IMR-90 (cell line): ENCODE data around the gene ZNF268. TPM values are rescaled to one million over a fixed set of nuclear protein-coding genes. Genes with fewer than 3 reads are reported as not detected.

Source experiments
- ATAC-seq: fragments of 200-7000 bp; cut with Tn5 transposase; 2 replicates; pipeline ENCODE4 v1.9.1; 2020; ENCODE audit warnings: low read depth, mild to moderate bottlenecking, moderate library complexity
- BruUV-seq: library from RNA; stranded (reverse); fragments of 400-500 nt; replicated peaks from 2 replicates; lab custom pipeline; 2021; lab: Mats Ljungman, UMichigan
- CTCF ChIA-PET: fragments of 300-600 bp; formaldehyde crosslinking; extraction: SDS; loops from one replicate; lab custom pipeline; 2021; ENCODE audit warnings: antibody characterized with exemption; lab: Yijun Ruan, JAX
- POLR2A ChIA-PET: fragments of 300-600 bp; sonication (Branson Sonifier 250); formaldehyde crosslinking; loops from one replicate; lab custom pipeline; 2022; ENCODE audit warnings: antibody characterized with exemption; ENCODE audit not compliant: unreplicated experiment; lab: Charles Lee
- DNase-seq: peaks from one replicate; pipeline ENCODE4 v3.0.0; 2013
- H2AFZ ChIP-seq: replicated peaks from 2 replicates; pipeline ENCODE3; 2013; ENCODE audit warnings: low read length, mild to moderate bottlenecking; ENCODE audit not compliant: poor library complexity
- H2AK5ac ChIP-seq: 2 replicates; pipeline ENCODE4 v1.6.1; 2013; ENCODE audit warnings: low read depth, low read length, inconsistent platforms
- H2AK9ac ChIP-seq: replicated peaks from 2 replicates; pipeline ENCODE3; 2013; ENCODE audit warnings: mild to moderate bottlenecking, low read depth, low read length, moderate library complexity; ENCODE audit not compliant: poor library complexity
- H2BK120ac ChIP-seq: 2 replicates; pipeline ENCODE4 v1.6.1; 2013; ENCODE audit warnings: low read depth, low read length, inconsistent platforms
- H2BK15ac ChIP-seq: 3 replicates; pipeline ENCODE4 v1.6.1; 2013; ENCODE audit warnings: low read depth, low read length, inconsistent platforms
- H2BK20ac ChIP-seq: 2 replicates; pipeline ENCODE4 v1.6.1; 2013; ENCODE audit warnings: low read depth, mild to moderate bottlenecking, inconsistent platforms, low read length, moderate library complexity
- H2BK5ac ChIP-seq: 2 replicates; pipeline ENCODE4 v1.6.1; 2013; ENCODE audit warnings: mild to moderate bottlenecking, low read depth, low read length, inconsistent platforms; ENCODE audit not compliant: poor library complexity, severe bottlenecking
- H3K14ac ChIP-seq: replicated peaks from 2 replicates; pipeline ENCODE4 v1.6.1; 2013; ENCODE audit warnings: low read depth, low read length, inconsistent platforms
- H3K18ac ChIP-seq: 2 replicates; pipeline ENCODE4 v1.6.1; 2013; ENCODE audit warnings: low read depth, low read length, control low read depth
- H3K23ac ChIP-seq: 2 replicates; pipeline ENCODE4 v1.6.1; 2013; ENCODE audit warnings: low read depth, low read length, inconsistent platforms
- H3K27ac ChIP-seq: 2 replicates; pipeline ENCODE4 v1.5.1; 2013; ENCODE audit warnings: mild to moderate bottlenecking, control low read depth, low read length; ENCODE audit not compliant: insufficient read depth
- H3K27me3 ChIP-seq: 2 replicates; pipeline ENCODE4 v1.6.1; 2013; ENCODE audit warnings: low read length; ENCODE audit not compliant: control insufficient read depth, insufficient read depth
- H3K36me3 ChIP-seq: 2 replicates; pipeline ENCODE4 v1.6.1; 2013; ENCODE audit warnings: low read length, mixed read lengths; ENCODE audit not compliant: control insufficient read depth, insufficient read depth
- H3K4ac ChIP-seq: 2 replicates; pipeline ENCODE4 v1.6.1; 2013; ENCODE audit warnings: low read depth, low read length, inconsistent platforms
- H3K4me1 ChIP-seq: 2 replicates; pipeline ENCODE4 v1.6.1; 2013; ENCODE audit warnings: low read length, mixed read lengths; ENCODE audit not compliant: control insufficient read depth, insufficient read depth
- H3K4me2 ChIP-seq: 2 replicates; pipeline ENCODE4 v1.6.1; 2013; ENCODE audit warnings: low read depth, mild to moderate bottlenecking, control low read depth, low read length, moderate library complexity
- H3K4me3 ChIP-seq: 2 replicates; pipeline ENCODE4 v1.5.1; 2013; ENCODE audit warnings: low read depth, mild to moderate bottlenecking, control low read depth, low read length, moderate library complexity; ENCODE audit not compliant: insufficient read depth
- H3K56ac ChIP-seq: 2 replicates; pipeline ENCODE4 v1.6.1; 2013; ENCODE audit warnings: low read length, inconsistent platforms; ENCODE audit not compliant: insufficient read depth; ENCODE audit errors: extremely low read depth
- H3K79me1 ChIP-seq, 2 experiments: 2 replicates each; pipeline ENCODE4 v1.6.1; 2013; ENCODE audit warnings: low read length in 2 of 2, inconsistent platforms in 1 of 2, low read depth in 1 of 2
- H3K9ac ChIP-seq: 2 replicates; pipeline ENCODE4 v1.6.1; 2013; ENCODE audit warnings: low read depth, low read length, control low read depth
- H3K9me1 ChIP-seq: 2 replicates; pipeline ENCODE4 v1.6.1; 2013; ENCODE audit warnings: low read length, inconsistent platforms; ENCODE audit not compliant: insufficient read depth
- H3K9me3 ChIP-seq: 2 replicates; pipeline ENCODE4 v1.6.1; 2013; ENCODE audit warnings: low read length; ENCODE audit not compliant: control insufficient read depth, insufficient read depth
- H4K20me1 ChIP-seq: 2 replicates; pipeline ENCODE4 v1.6.1; 2013; ENCODE audit warnings: low read length, inconsistent platforms; ENCODE audit not compliant: insufficient read depth
- H4K5ac ChIP-seq: 2 replicates; pipeline ENCODE4 v1.6.1; 2013; ENCODE audit warnings: mild to moderate bottlenecking, low read depth, low read length, control low read depth
- H4K8ac ChIP-seq, 2 experiments: 2 replicates each; pipeline ENCODE4 v1.6.1; 2013; ENCODE audit warnings: low read depth in 2 of 2, low read length in 2 of 2, control low read depth in 1 of 2, inconsistent platforms in 1 of 2
- H4K91ac ChIP-seq: 2 replicates; pipeline ENCODE4 v1.6.1; 2013; ENCODE audit warnings: low read depth, low read length, inconsistent platforms; ENCODE audit not compliant: insufficient read depth
- BHLHE40 ChIP-seq: fragments of 150-350 bp; IDR thresholded peaks from 2 replicates; pipeline ENCODE4 v1.6.1; 2016; ENCODE audit warnings: mild to moderate bottlenecking, low read depth, low read length
- CEBPB ChIP-seq: IDR thresholded peaks from 2 replicates; pipeline ENCODE4 v1.6.1; 2012; ENCODE audit warnings: low read depth, low read length, improper control_type of control experiment
- CTCF ChIP-seq: conservative IDR thresholded peaks from 2 replicates; pipeline ENCODE4 v1.5.1; 2012; ENCODE audit warnings: mild to moderate bottlenecking, low read depth, low read length, improper control_type of control experiment
- MAFK ChIP-seq: IDR thresholded peaks from 2 replicates; pipeline ENCODE4 v1.6.1; 2012; ENCODE audit warnings: low read depth, low read length, improper control_type of control experiment
- MAZ ChIP-seq: IDR thresholded peaks from 2 replicates; pipeline ENCODE4 v1.6.1; 2012; ENCODE audit warnings: low read depth, mild to moderate bottlenecking, low read length, improper control_type of control experiment, moderate library complexity, borderline replicate concordance
- MXI1 ChIP-seq: IDR thresholded peaks from 2 replicates; pipeline ENCODE4 v1.6.1; 2012; ENCODE audit warnings: low read depth, mild to moderate bottlenecking, low read length, moderate library complexity, borderline replicate concordance
- RAD21 ChIP-seq: IDR thresholded peaks from 2 replicates; pipeline ENCODE4 v1.6.1; 2012; ENCODE audit warnings: low read length, improper control_type of control experiment
- RCOR1 ChIP-seq: IDR thresholded peaks from 2 replicates; pipeline ENCODE4 v1.6.1; 2012; ENCODE audit warnings: mild to moderate bottlenecking, low read length, improper control_type of control experiment; ENCODE audit not compliant: insufficient replicate concordance
- RFX5 ChIP-seq: IDR thresholded peaks from 2 replicates; pipeline ENCODE4 v1.8.0; 2012; ENCODE audit warnings: low read depth, mild to moderate bottlenecking, low read length, moderate library complexity
- WGBS, 2 experiments: methylation state at CpG; one replicate each; pipeline versions ENCODE4 v1.1.5 to v1.1.7; 2013; ENCODE audit warnings: missing lambda C conversion rate in 2 of 2; ENCODE audit not compliant: insufficient read length in 1 of 2; ENCODE audit errors: extremely low coverage in 2 of 2; 5-methylcytosine and 5-hydroxymethylcytosine counted together
- dilution Hi-C: fragments of 300-500 bp; cut with HindIII; formaldehyde crosslinking; loops from one replicate; pipeline ENCODE4 v1.14.3; 2018; ENCODE audit warnings: low sequenced_read_pairs; ENCODE audit not compliant: unreplicated experiment
- in situ Hi-C: fragments of 300-500 bp; cut with MboI; formaldehyde crosslinking; loops from 3 replicates; pipeline ENCODE4 v1.14.3; 2019; ENCODE audit warnings: low sequenced_read_pairs, inconsistent platforms, mixed read lengths
- intact Hi-C: fragments of 100-400 bp; cut with micrococcal nuclease; formaldehyde crosslinking; loops from 2 replicates; pipeline ENCODE4 v1.10.0; 2022
- polyA plus RNA-seq, 3 experiments: library from polyadenylated mRNA; depleted of rRNA; stranded (reverse); fragments of >200 nt; gene quantifications; 2 replicates each; pipeline ENCODE4 v1.2.3, GENCODE V29; 2012; ENCODE audit warnings: low replicate concordance in 1 of 3
- total RNA-seq: library from RNA; depleted of rRNA; stranded (reverse); fragments of >200 nt; gene quantifications from 2 replicates; pipeline ENCODE4 v1.2.3, GENCODE V29; 2012

Gene ZNF268
- total and polyA plus RNA-seq, 2 of the 4 experiments (the other 2 are of a cell fraction): 6.7 to 54.5 TPM

GRCh38 chr12:133215724-133216123 is 34.4 kb downstream of the ZNF268 start:
- Histone ChIP-seq H3K56ac (no peak overlapping the region), H2BK5ac (no peak overlapping the region), H3K36me3 (no peaks in the 10 kb centered on the region), H4K5ac (no peak overlapping the region), H4K91ac (no peak overlapping the region), H3K79me1 (no peaks in the 10 kb centered on the region), H3K9me3 (peaks cover 66% of the 10 kb centered on the region), H3K4ac (no peak overlapping the region), H2BK20ac (no peak overlapping the region), H3K23ac (no peak overlapping the region), H2AFZ (no peak overlapping the region), H2BK120ac (no peak overlapping the region), H3K18ac (no peak overlapping the region), H3K4me1 (no peaks in the 10 kb centered on the region), H3K27me3 (no peaks in the 10 kb centered on the region), H2BK15ac (no peak overlapping the region), H3K4me3 (no peak overlapping the region), H4K8ac (no peak overlapping the region), H3K4me2 (no peak overlapping the region), H3K27ac (no peak overlapping the region), H2AK5ac (no peak overlapping the region), H4K20me1 (no peaks in the 10 kb centered on the region), H3K14ac (no peak overlapping the region), H3K9ac (no peak overlapping the region), H2AK9ac (no peak overlapping the region), H3K9me1 (no peaks in the 10 kb centered on the region)
- in situ Hi-C loops (no loop called here), dilution Hi-C loops (no loop called here), intact Hi-C loops (no loop called here)
- no CpG with 5 or more reads among the region's 3 CpGs for WGBS, 2 experiments
- BruUV-seq: no TSS peak
- ChIA-PET CTCF (no interaction called here), POLR2A (no interaction called here)
- no peak for DNase-seq
- no peak for ATAC-seq
- TF ChIP-seq RAD21 (no peak), RFX5 (no peak), RCOR1 (no peak), BHLHE40 (no peak), CEBPB (no peak), MAFK (no peak), MAZ (no peak), CTCF (no peak), MXI1 (no peak)
